GM18499 (cell line): ENCODE data around the gene CD8B.

Experiments used
- ATAC-seq: cut with Tn5 transposase; IDR thresholded peaks from one replicate; pipeline ENCODE4 v1.9.1; 2021; ENCODE audit warnings: moderate number of reproducible peaks; ENCODE audit not compliant: insufficient read depth, unreplicated experiment

The CD8B gene

GRCh38 chr2:86775338-86775737, 86.3 kb downstream of the CD8B start:
- ATAC-seq = no peak

DNA sequence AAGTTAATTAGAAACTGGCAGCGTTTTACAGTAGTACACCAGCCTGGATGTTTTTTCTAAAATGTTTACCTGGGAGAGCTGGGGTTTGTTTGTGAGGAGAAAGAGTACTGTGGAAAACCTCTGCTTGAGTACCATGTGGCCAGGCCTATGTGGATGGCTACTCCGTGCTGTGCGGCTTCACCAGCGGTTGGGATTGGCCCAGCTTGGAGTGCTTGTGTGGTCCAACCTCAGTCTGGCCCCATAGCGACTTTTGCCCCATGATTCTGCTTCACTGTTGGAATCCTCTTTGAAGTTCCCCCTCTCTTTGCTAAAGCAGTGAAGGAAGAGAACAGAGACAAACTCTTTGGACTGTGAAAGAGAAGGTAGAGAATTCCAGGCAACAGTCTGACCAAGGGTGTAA, 86.8 kb downstream of the CD8B start:
- ATAC-seq = no peak

- no peak for ATAC-seq
Measured at GRCh38 chr2:86772611-86773010, 89.1 kb downstream of the CD8B start.

GRCh38 chr2:86770816-86771301, 90.8 kb downstream of the CD8B start:
- no peak for ATAC-seq

DNA sequence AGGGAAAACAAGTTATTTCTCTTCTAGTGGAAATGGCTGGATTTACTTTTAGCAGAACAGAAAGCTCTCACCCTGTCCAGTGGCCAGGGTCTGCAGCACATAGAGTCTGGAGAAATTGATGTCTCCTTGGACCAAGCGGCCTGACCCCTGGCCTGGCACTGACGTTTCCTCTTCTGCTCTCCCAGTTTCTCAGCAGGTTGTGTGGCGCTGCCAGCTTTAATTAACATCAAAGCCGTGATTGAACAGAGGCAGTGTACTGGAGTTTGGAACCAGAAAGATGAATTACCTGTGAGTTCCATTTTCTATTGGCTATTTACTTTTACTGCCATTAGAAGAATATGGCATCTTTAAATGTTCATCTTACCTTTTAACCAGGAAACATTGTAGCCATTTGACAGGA, 91.8 kb downstream of the CD8B start:
- no peak for ATAC-seq

DNA sequence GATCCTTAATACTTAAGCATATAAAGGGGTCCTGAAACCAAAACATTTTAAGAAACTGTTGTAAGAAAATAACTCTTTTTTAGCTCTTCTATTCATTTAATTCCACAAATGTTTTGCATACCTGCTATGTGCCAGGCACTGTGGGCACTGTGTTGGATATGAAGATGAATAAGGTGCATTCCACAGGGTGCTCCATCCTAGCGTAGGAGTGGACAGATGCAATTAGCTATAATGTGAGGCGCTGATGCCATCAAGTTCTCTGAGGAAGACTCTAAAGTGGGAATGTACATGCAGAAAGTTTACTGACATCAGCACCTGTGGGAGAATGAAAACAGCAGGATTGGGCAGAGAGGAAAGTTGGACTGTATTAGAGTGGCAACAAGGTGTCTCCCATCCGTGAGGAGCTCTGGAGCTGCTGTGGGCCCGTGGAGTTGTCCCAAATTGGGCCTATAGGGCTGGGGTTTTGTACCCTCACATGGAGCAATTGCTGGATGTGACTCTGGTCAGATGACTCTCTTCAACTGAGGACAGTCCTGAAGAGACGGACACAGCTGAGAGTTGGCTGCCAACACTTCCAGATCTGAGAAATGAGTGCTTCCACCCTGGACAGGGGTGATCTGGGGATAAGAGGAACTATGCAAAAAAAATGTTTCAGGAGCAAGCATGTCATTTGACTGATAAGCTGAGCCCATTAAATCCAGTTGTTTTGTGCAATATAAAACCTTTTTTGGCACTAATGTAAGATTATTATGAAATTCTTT, 93.3 kb downstream of the CD8B start:
- no peak for ATAC-seq
